ENCODE results near the gene SMIM45.

Gene SMIM45

DNA sequence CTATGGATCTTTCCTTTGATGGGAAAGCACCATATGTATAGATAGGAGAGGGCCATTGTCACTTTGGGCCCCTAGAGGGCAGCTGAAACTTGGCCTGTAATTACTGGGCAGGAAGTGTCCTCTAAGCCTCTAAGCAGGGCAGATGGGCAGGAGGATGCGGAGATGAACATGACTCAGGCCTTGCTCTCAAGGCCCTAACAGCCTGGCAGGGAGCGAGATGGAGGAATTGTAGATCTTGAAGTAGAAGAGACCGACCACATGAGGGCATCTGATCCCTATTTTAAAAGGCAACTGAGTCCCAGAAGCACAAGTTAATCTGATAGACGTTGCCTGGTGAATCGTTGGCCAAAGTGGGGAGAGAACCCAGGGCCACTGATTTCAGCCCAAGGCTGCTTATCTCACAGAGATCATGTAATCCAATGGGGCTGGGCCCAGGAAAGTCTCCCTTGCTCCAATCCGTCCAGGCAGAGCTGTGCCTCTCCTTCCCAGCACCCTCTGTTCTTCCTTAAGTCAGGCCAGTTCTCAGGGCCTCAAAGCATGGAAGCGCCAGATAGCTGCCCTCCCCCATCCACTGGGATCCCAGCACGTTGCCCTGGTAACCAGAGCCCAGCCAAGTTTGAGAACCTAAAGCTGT, 14.8 kb downstream of the SMIM45 start:
- DNase-seq, result peak in 30 of 51 donors; percentile 12 to 70 (median 48)

DNA sequence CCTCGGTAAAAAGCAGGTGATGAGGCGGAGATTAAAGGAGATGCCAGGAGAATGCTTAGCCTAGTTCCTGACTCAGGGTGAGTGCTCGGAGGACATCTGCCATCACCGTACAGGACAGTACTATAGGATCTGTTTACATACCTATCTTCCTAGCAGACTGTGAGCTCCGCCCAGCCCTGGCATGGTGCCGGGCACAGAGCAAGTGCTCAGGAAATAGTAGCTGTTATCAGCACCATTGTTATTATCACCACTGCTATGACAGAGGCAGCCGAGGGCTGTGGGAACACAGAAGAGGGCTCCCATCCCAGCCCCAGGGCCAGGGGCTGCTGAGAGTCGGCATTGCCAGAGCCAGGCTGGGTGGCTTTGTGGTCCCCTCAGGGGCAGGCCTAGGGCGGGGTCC, 16.7 kb downstream of the SMIM45 start:
- no peak for DNase-seq

DNA sequence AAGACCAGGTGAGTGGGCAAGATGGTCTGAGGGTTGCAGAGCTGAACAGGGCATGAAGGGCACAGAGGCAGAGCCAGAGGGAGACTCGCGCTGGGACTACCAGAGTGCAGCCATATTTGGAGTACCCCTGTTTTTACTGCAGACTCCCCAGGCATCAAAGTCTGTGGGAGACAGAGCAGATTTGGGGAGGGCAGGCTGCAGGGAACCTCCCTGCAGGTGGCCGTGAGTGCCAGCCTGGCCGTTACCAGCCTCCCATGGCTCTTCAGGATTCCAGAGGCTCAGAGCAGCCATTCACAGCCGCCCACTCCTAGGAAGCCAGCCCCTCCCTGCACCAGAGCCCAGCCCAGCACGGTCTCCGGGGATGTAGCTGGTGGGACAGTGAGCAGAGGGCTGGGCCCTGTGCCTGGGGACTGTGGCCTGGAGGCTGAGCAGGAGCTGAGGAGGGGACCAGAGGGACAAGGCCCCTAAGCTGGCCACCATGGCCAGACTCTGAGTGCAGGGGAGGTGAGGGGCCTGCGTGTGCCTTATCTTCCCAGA, 17.2 kb downstream of the SMIM45 start, which contains the start of gene SEPTIN3:
SEPTIN3 (plus strand) TSS at position 334 of the 537 bp plus-strand sequence. CDS start 2,050 bp downstream, outside the sequence.
- DNase-seq, result no peak

DNA sequence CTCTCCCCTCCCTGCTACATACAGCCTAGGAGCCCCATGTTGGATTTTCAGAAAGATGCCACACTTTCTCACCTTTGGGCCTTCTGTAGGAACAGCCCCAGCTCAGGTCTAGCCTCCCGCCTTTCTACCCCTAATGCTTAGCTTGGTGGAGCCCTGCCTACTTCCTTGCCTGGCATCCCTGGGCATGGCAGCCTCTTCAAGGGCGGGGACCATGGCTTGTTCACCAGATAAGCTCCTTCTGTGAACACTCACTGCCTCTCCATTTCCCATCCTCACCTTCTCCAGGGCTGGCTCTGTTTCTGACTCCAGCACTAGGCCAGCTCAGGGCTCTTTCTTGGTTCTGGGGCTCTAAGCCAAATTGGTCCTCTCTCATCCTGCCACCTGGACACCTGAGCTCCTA, 18.7 kb downstream of the SMIM45 start:
- no peak for DNase-seq

DNA sequence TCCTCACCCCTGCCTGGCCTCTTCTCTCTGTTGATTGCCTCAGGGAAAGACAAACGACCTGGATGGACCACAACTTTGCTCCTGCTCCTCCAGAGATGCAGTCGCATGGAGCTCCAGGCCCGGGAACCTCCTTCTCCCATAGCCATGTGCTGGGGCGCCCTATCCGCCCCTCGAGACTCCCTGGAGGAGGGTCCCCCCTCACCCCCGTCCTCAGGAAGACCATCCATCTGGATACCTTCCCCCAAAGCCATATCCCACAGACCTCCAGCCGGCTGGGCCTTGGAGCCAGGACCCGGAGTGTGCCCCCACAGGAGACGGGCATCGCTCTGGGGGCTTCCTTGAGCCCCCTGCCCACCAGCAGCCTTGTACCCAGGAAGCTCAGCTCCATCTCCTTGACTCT, 19.5 kb downstream of the SMIM45 start:
- DNase-seq, result no peak

DNA sequence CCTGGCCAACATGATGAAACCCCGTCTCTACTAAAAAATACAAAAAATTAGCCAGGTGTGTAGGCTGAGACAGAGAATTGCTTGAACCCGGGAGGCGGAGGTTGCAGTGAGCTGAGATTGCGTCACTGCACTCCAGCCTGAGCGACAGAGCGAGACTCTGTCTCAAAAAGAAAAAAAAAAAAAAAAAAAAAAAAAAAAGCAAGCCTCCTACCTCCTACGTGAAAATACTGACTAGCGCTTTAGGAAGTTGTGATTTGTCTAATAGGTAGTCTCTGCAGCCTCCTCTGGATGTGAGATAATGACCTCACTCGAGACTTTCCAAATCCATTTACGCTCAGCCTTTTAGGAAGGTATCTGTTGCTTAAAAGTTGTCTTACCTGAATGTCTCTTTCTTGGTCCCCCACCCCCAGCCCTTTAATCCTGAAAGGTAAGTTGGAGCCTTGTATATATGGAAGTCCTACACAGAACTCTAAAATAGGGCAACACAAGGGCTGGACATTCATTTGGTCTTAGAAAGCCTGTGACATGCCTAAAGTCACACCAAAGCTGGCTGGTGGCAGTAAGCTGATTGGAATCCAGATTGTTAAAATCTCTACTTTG, 22.8 kb downstream of the SMIM45 start:
- no peak for DNase-seq

DNA sequence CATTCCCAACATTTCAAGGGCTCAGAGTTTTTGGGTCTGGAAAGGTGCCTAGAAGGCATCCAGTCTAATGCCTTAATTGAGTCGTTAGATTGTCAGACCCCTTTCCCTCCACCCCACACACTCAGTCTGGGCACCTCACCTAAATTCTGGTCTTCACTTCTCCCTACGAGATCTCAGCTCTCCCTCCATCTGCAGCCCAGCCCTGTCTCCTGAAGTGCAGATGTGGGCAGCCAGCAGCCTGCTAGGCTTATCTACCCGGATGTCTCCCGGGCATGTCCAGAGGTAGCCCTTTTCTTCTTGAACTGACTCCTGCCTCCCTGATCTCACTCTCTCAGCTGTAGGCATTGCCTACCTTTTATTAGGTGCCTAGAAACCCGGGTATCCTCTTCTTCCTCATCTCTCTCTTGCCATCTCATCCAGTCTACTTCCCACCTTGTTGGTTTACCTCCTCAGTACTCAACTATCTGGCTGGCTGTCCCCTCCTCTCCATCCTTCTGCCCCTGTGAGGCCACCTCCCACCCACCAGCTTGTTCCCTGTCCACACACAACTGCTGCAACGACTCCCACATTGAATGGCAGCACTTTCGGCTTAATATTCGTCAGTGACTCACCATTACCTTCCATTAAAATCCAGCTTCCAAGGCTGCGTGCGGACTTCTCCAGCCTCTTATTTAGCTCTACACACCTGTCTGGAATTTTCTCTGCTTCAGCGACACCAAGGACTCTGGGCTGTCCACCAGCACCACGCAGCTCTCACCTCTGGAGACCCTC, 23.5 kb downstream of the SMIM45 start:
- DNase-seq, result peak in 1 of 51 donors; percentile 49

DNA sequence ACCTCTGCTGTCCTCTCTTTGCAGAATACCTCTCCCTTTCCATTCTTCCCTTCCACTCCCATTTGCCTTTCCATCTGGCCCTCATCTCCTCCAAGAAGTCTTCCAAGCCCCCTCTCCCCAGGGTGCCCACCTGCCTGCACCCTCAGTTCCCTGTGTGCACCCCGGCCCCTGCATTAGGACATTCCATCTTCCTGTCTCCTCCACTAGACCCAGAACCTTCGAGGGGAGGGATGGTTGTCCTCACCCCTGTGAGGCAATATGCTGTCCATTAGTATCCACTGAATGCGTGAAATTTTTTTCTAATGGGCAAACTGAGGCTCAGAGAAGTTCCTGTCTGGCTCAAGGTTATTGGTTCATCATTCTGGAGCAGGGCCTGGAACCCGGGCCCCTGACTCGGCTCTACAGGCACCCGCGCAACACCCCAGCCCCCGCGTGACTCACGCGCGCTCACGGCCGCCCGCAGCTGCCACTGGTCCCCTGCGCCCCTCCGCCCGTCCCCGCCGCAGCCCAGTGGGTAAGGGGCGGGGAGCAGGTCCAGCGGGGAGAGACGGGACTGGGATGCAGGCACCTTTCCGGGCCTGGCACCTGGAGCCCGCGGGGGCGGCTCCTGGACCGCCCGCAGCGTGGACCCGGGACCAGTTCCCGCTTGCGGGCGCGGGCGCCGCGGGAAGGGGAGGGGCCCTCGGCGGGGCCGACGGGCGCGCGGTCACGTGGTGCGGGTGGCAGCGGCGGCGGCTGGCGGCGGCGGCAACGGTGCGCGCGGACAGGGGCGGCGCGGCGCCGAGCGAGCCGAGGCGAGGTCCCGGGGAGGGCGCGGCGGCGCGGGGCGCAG, 24.3 kb downstream of the SMIM45 start:
- DNase-seq, result peak in 41 of 51 donors; percentile 12 to 87 (median 54)

DNA sequence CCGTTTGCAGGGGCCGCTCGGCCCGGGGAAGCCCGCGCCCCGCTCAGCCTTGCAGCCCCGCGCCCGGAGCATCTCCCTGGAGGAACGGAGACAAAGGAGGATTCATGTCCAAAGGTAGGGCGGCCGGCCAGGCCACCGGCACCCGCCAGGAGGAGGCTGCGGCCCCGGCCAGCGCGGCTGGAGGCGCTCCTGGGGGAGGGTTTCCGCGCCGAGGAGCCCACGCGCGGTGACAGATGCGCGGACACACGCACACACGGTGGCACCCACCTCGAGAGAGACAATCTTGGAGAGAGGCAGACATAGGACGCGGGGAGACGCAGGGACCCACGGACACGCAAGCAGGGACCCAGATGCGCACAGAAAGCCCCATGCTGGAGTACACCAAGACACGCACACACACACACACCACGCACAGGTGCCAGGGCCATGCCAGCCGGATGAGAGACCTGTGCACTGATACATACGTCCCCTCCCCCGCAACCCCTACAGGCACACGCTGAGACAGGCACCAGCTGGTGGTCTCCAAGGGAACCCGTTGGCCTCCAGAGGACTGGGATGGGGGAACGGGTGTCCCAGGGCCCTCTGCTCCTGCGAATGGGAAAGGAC, 25.1 kb downstream of the SMIM45 start:
- peak in 7 of 51 donors; percentile 19 to 54 (median 46) for DNase-seq

DNA sequence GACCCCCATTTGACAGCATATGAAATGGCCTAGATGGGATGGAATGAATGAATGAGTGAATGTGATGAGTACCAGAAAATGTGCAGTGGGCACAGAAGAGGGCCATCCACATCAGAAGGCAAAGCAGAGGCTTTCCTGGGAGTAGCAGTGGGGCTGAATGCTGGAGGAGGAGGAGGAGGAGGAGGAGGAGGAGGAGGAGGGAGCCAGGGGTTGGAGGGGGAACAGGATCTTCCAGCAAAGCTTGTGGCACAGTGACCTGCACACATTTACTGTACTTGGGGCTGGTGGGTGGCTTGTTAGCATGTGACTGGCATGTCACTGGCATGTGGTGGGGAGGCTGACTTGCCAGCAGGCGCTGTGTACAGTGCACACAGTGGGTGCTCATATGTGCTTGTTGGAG, 26.8 kb downstream of the SMIM45 start:
- DNase-seq, result no peak

DNA sequence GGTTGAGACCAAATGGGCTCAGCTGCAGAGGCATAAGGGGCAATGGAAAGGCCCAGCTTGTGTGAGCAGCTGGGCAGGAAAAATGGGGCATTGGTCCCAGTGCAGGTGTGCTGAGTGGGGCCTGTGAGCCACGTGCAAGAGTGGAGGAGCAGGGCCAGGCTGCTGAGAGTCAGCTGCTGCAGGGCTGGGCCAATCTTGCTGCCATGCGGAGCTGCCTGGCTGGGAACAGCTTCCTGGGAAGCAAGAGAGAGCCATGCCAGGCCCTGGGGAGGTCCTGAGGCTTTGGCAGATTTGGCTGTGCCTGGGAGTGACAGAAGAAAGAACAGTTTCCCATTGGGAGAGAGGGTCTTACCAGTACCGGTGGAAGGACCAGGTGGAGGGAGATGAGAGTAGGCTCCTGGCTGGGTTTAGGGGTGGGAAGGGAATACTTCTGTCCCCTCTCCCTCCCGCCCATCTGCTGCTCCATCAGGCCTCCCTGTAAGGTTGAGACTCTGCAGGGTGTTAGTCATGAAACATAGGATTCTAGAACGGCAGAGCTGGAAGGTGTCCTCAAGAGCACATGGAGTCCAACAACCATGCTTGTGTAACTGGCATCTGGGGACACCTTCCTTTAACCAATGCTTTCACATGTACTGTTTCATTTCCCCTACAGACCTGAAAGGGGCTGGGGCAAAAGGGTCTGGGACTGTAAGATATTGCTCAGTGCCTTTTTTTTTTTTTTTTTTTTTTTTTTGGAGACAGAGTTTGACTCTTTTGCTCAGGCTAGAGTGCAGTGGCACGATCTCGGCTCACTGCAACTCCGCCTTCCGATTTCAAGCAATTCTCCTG, 27.7 kb downstream of the SMIM45 start:
- peak in 15 of 51 donors; percentile 18 to 49 (median 33) for DNase-seq

DNA sequence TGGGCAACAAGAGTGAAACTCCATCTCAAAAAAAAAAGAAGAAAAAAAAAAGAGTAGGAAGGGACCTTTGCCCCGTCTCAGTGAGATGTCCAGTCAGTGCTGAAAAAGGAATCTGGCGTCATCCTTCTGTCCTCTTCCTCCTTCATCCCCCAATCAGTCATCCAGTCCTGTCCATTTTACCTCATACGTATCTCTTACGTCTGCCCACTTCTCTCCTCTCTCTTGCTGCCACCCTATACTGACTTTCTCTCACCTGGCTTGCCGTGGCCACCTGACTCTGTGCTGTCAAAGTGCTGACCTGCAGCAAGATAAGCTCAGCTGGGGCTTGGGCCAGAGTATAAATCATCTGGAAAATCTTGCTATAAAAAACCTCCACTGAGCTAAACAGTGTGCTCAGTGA, 30.9 kb downstream of the SMIM45 start:
- DNase-seq, result no peak

DNA sequence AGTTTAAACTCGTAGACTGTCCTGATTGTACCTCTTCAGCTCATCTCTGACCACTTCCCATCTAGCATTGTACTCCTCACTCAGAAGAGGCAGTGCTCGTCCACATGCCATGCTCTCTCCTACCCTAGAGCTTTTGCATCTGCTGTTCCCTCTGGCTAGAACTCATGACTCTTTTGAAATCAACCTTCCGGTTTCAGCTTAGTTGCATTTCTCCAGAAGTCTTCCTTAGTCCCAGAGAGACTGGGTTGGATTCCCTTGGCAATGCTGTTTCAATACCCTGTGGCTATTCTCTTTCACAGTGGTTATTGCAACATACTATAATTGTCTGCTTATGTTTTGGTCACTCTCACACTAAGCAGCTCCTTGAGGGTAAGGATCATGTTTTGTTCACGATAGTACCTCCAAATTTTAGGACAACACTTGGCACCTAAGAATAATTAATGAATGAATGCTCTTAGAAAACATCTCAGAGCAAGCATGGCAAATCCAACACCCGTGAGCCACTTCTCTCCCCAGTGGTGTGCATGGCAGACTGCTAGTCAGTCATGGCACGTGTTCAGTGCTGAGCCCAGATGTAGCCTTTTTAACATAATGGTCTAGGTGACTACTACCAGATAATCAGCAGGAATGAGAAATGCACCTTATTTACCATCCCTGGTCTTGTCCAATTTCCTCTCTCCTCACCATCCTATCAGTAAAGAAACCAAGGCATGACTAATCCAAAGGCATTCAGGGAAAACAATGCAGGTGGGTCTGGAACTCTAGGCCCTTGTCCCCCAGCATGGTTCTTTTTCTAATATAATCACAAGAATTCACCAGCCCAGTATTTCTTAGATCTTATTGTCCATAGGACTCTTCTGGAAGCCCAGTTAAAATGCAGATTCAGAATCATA, 31.8 kb downstream of the SMIM45 start:
- no peak for DNase-seq

DNA sequence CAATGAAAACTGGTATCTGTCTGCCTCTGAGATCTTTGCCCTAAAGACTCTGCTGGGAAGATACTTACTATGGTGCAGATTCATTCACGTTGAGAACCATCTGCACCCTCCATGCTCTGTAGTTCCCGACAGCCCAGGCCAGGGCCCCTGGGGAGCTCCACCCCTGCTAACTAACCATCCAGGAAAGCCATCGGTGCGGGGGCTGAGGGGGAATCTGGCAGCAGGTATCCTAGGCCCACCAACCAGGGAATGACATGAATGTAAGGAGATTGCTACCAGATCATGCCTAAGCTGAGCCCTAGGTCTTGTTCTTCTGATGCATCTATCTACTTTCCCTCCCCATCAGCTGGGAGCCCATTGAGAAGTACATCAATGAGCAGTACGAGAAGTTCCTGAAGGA, 35.3 kb downstream of the SMIM45 start:
- no peak for DNase-seq

DNA sequence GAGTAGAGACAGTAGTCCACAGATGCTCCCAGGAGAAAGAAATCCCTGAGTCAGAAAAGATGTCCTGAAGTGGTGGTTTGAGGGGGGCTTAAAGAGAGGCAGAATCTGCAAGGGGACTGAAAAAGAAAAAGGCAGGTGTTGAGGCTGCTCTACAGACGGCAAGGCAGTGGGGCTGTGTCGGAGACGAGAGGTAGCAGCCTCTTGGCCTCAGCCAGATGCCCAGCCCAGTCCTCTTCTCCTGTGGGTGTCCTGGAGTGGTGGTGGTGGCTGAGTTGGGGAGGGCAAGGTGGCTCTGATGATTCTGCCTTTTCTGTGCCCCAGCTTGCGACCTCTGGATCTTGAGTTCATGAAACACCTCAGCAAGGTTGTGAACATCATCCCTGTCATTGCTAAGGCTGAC, 37.3 kb downstream of the SMIM45 start:
- DNase-seq, result no peak

DNA sequence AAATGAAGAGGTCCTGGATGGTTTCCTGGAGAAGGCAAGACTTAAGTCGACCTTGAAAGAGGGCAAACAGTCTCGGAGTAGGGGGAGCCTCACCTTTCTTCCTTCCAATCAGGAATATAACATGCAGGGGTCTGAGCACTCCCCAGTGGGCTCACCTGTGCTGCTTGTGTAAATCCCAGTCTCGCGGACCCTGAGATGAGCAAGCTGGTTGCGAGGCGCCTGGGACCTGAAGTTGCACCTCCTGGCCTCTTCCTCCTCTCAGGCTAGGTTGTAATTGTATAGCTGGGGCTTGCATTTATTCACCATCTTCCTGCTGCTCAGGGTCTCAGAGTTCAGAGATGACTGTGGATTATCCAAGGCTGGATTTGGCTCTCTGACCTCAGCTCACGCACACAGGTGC, 39.2 kb downstream of the SMIM45 start:
- DNase-seq, result no peak

DNA sequence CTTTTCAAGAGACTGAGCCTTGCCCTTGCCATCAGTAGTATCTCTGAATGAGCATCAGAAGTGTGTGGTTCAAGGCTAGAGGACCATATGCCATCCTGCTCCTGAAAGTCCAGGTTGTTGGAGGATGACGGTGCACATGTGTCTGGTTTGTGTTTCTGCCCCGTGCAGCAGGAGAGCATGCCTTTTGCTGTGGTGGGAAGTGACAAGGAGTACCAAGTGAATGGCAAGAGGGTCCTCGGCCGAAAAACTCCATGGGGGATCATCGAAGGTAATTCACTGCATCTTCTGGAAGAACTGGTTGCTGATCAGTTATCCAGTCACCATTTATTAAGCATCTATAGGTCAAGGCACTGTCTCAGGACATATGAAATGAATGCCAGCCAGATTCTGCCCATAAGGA, 40.5 kb downstream of the SMIM45 start:
- DNase-seq, result no peak

DNA sequence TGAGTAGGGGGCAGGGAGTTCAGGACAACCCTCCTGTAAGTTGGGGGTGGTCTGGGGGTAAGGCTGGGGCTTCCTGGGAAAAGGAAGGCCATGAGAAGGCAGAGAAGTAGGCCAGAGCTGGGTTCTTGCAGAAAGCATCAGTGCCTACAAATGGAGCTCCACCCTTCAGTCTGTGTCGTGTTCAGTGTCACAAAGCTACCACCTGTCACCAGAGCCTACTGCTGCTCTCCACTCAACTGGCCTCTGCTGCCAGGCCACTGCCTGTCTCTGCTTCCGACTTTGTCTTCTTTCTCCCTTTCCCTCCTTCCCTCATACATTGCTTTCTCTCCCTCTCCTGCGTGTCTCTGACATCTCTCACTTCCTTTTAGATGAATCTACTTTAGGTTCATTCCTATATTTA, 43.3 kb downstream of the SMIM45 start:
- no peak for DNase-seq

DNA sequence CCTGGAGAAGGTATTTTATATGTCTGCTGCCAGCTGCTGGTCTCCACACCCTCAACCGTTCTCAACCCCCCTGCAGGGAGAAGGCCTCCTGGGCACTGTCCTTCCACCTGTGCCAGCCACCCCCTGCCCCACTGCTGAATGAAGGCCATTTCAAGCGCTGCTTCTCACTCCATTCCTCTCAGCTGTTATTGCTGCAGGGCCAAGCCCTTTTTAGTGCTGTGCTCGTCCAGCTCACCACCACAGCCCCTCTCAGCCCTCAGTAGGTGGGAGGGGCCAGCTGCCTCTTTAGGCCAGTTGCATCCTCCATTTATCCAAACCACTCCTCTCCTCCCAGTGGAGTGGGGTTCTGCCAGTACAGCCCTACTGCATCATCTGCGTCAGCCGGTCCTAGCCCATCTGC, 44.9 kb downstream of the SMIM45 start:
- DNase-seq, result no peak
